GM19240 (cell line): ENCODE measurements around the gene SLC35C1.

Source experiments
- DNase-seq: peaks from one replicate; pipeline ENCODE4 v3.0.0; 2011; ENCODE audit warnings: low spot score; ENCODE audit not compliant: insufficient read length

Gene SLC35C1

DNA sequence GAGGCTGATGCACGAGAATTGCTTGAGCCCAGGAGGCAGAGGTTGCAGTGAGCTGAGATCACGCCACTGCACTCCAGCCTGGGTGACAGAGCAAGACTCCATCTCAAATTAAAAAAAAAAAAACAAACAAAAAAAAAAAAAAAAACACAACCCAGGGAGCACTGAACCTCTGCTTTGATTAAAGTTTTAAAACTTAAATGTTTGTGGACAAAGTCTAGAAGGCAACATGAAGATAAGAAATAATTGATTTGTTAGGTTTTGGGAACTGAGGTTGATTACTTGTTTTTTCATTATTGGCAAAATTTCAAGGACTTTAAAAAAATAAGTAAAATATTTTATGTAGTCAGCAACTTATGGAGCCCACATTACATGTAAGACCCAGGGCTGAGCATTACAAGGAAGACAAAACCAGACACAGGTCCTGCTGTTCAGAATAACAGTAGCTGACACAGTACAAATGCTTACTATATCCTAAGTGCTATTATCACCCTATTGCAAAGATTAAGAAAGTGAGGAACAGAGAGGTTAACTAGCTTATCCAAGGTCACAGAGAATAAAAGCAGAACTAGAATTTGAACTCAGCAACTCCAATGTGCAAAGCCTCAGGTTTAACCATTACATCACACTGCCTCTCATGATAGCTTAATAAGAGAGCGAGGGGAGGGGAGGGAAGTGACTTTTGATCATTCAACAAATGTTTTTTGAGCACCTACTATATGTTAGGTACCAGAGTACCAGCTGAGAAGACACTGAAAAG lies 40.1 kb downstream of the SLC35C1 start:
- no peak for DNase-seq

- no peak for DNase-seq
Measured at GRCh38 chr11:45846174-45846675, 41.3 kb downstream of the SLC35C1 start.

- DNase-seq, result peak; percentile 95
Measured at GRCh38 chr11:45846974-45847910, 42.3 kb downstream of the SLC35C1 start, which contains the start of gene CRY2. Gene CRY2 (plus strand): TSS chr11:45847475. CDS start chr11:45847491, 16 bp downstream.

- DNase-seq, result no peak
Measured at GRCh38 chr11:45847911-45848316, 43.0 kb downstream of the SLC35C1 start.

DNA sequence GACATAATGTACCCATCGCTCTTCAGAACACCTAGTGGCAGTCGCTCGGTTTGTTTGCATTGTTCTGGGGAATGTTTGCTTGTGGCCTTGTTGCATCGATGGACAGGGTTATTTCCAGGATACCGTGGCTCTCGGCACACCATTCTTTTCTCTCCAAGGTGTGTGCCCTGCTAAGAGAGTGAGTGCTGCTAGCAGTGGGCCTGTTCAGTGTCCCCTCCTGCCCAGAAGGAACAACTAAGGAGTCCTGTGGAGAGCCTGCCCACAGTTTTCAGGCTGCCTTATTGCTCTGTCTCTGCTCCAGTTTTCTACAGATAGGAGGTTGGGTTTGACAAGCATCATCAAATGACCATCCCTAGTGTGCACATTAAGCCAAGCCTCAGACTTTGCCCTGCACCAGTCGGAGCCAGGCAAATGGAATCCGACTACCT lies 43.7 kb downstream of the SLC35C1 start:
- no peak for DNase-seq

DNA sequence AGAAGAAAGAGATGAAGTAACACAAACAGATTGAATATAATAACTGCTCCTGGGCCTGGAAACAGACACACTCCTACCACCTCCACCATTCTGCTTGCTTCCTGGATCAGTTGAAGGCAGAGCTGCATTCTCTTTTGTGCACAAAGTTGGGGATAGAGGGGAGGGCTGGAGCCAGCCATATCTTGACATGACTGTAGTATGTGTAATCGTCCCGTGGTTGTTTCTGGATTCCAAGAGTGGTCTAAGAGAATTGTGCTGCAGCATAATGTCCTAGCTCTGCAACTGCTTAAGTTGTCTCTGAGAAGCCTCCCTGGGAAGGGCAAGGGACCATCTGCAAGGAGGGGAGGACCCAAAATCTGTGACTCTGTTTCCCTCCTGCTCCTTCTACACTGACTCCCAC lies 45.5 kb downstream of the SLC35C1 start:
- no peak for DNase-seq

- no peak for DNase-seq
Measured at GRCh38 chr11:45851228-45851627, 46.3 kb downstream of the SLC35C1 start.

- DNase-seq, result no peak
Measured at GRCh38 chr11:45852018-45852711, 47.2 kb downstream of the SLC35C1 start.

GRCh38 chr11:45852712-45853101 lies 47.8 kb downstream of the SLC35C1 start:
- DNase-seq, result peak; percentile 48

- DNase-seq, result no peak
Measured at GRCh38 chr11:45853332-45854219, 48.6 kb downstream of the SLC35C1 start.

GRCh38 chr11:45855308-45855707 lies 50.4 kb downstream of the SLC35C1 start:
- no peak for DNase-seq

GRCh38 chr11:45856044-45856468 lies 51.1 kb downstream of the SLC35C1 start:
- DNase-seq, result no peak

DNA sequence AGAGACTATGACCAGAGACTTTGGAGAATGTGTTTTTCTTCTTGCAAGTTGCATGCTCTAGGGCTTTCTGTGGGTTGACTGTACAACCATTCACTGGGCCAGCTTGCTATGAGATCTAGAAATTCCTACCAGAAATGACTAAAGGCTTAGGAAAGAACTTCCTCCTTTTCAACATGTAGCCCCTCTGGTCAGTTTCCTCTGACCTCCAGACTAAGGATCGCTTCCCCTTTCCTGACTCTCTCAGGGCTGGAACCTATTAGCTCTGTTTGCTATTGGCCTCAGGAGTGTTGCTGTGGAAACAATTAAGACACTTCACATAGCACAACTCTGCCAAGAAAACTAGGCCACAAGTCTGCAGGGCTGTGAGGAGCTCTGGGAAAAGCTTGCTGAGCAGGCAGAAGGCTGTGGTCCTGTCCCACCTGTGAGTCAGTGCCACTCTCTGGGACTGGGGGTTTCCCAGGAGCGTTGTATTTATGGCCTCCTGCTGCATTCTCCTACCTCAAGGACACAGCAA lies 53.1 kb downstream of the SLC35C1 start:
- DNase-seq, result no peak

- no peak for DNase-seq
Measured at GRCh38 chr11:45858751-45859398, 53.9 kb downstream of the SLC35C1 start.

DNA sequence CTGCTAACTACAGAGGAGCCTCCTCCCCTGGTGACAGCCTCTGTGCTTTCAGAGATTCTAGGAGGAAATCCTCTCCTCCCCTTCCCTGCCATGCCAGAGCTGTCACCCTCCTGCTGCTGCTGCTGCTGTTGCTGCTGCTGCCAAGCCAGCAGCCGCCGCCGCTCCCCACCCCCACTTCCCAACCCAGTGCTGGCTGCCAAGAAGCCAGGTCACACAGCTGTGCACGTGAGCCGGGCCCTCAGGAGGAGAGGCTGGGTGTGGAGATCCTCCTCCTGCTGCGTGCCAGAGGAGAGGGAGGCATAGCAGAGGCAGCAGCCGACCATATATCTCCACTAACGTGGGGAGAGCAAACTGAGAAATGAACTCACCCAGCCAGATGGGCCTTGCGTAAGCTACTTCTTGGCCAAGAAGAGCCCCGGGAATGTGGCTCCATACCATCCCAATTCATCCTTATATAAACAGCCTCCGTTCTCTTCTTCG lies 54.8 kb downstream of the SLC35C1 start:
- DNase-seq, result no peak

GRCh38 chr11:45860348-45860747 lies 55.4 kb downstream of the SLC35C1 start:
- DNase-seq, result no peak

GRCh38 chr11:45860764-45861510 lies 56.0 kb downstream of the SLC35C1 start:
- DNase-seq, result no peak
